ENCODE data around the gene H6PD.

The H6PD gene

DNA sequence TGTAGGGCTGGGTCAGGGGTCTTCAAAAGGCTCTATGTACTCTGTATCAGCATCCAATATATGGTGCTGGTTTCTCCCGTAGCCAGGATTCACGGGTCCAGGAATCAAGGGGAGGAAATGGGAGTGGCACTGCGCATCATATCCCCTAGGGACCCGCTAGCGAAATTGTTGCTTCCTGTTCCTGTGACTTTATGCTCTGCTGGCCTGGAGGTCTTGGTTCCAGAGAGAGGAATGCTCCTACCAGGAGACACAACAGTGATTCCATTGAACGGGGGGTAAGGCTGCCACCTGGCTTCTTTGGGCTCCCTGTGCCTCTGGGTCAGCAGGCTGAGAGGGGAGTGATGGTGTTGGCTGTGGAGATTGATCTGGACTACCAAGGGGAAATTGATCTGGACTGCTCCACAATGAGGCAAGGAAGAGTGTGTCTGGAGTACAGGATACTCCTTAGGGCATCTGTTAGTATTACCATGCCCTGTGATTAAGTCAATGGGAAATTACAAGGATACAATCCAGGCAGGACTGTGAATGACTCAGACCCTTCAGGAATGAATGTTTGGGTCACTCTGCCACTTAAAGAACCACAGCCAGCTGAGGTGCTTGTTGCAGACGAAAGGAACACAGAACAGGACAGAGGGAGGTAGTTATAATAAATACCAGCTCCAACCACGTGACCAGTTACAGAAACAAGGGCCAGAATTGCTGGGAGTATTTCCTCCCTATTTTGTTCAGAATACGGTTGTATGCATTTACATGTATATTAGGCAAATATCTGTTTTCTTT lies 68.4 kb downstream of the H6PD start:
- DNase-seq: no peak

DNA sequence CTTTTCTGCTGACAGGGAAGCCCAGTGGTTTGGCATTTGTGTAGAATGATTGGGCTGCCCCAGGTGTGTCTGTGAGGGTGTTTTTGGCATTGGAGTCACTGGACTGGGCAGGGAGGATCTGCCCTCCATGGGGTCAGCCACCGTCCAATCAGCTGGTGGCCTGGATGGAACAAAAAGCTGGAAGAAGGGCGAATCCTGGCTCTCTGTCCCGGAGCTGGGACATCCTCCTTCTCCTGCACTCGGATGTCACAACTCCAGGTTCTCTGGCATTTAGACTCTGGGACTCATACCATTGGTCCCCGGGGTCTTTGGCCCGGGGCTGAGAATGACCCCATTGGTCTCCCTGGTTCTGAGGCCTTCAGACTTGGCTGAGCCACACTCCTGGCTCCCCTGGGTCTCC lies 69.3 kb downstream of the H6PD start:
- no peak for DNase-seq

DNA sequence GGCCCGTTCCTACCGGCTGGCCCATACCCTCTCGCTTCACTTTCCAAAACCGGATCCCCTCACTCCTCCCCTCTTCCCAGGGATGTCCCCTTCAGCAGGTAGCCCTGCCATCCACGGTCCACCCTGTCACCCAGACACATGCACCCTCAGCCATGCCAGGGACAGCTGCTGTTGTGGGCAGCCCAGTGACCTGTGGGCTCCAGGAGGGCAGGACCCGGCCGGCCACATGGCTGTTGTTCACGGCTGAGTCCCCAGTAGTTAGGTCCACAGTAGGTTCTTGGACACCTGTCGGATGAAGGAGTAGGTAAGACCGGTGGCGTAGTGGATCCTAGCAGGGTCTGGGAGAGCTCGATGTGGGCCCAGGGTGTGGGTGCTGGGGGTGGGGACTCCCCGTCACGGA lies 70.6 kb downstream of the H6PD start:
- DNase-seq: no peak

DNA sequence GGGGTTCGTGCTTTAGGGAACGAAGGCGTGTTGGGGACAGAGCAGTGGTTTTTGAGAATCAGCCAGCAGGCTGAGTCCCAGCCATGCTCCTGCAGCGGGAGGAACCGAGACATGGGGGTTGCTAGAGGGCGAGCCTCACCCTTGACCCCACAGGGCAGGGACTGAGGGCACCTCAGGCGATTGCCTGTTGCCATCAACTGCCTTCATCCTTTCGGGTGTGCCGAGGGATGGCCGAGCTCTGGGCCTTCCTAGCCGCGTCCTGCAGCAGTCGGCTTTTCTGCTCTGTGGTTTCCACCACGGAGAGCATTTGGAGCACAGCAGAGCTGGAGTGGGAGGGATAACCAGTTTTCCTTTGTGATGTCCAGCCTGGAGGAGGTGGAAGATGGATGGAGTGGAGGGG lies 71.4 kb downstream of the H6PD start:
- no peak for DNase-seq

DNA sequence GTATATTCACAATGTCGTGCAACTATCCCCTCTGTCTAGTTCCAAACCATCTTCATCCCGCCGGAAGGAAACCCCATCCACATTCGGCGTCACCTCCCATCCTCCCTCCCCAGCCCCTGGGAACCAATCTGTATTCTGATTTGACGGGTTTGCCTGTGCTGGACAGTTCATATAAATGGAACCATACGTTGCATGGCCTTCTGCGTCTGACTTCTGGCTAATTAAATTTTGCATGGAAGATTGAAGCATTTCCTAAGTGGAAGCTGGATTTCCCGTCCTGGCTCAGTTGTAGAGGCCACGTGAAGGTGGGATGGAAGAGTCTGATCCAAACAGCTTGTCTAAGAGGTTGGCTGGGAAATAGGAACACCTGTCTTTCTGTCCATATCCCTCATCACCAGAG lies 72.7 kb downstream of the H6PD start:
- no peak for DNase-seq

DNA sequence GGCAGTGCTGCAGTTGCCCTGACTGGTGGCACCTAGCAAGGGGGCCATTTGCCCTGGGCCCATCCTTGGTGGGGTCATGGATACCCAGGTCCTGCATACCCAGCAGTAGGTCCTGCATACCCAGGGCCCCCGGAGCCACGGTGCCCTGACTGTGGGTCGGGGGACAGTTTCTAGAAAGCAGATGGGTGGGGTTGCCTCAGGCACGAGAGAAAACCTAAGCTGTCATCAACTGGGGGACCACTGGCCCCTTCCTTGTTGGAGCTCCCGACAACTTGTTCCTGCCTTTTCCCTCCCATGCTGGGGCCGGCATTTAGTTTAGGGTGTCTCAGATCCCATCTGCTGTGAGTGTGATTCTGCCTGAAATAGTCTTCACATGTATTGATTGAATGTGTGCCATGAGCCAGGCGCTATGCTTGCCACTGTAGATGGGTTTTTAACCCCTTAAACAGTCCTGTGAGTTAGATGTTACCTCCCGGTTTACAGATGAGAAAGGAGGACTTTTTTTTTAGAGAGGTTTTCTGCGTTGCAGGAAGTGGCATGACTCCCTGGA lies 73.7 kb downstream of the H6PD start:
- DNase-seq: no peak

DNA sequence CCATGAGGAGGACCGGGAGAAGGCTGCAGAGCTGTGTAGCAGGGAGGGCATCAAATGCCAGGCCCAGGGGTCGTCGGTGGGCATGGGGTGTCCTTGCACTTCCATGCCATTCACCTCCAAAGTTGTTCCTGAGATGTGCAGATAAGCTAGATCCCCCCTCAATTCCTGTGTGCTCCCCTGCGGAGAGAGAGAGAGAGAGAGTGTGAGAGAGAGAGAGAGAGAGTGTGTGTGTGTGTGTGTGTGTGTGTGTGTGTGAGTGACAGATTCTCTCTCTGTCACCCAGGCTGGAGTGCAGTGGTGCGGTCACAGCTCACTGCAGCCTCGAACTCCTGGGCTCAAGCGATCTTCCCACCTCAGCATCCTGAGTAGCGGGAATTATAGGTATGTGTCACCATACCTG lies 74.5 kb downstream of the H6PD start:
- no peak for DNase-seq

DNA sequence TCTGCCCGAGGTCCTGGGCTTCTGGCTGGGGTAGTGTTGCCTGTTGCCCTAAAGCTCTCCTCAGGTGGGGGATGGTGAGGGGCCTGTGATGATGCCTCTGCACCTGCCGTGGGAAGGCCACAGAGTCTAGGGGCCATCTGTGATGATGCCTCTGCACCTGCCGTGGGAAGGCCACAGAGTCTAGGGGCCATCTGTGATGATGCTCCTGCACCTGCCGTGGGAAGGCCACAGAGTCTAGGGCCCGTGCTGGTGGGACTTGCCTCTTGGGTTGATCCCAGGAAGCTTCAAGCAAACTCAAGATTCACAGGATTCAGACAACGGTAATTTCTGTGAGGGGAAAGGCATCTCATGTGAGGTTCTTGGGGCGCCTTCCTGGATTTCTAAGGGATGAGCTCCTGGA lies 75.4 kb downstream of the H6PD start:
- no peak for DNase-seq

DNA sequence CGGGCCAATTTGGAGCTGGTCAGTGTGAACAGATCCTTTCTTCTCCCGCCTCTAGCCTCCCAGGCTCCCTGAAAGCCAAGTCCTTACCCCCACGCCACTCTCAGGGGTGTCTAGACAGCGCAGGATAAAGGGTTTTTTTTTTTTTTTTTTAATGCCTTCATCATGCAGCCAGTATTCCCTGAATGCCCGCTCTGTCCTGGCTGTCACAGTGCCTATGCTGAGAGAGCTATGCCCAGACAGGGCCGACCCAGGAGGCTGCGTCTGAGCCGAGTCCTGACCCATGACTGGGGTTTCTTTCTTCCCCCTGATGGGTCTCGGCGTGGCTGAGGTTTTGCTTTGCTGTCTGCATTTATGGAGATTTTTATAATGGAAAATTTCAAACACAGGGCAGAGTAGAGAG lies 76.5 kb downstream of the H6PD start:
- DNase-seq: no peak

DNA sequence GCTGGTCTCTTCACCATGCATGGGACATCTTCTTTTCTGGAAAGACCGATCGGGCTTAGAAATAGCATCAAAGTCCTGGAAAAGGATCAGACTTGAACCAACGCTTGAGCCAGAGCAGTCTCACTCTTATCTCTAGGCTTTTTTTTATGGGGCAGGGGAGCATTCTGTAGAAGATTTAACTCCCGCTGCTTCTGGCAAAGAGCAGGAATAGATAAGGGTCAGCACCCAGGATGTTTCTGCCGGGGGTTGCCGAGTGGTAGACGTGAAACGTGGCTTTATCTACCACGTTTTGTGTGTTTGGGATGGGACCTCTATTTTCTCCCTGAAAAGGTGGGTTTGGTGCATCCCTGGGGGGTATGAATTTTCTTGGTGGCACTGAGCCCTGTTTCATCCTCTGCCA lies 76.9 kb downstream of the H6PD start:
- DNase-seq: no peak

DNA sequence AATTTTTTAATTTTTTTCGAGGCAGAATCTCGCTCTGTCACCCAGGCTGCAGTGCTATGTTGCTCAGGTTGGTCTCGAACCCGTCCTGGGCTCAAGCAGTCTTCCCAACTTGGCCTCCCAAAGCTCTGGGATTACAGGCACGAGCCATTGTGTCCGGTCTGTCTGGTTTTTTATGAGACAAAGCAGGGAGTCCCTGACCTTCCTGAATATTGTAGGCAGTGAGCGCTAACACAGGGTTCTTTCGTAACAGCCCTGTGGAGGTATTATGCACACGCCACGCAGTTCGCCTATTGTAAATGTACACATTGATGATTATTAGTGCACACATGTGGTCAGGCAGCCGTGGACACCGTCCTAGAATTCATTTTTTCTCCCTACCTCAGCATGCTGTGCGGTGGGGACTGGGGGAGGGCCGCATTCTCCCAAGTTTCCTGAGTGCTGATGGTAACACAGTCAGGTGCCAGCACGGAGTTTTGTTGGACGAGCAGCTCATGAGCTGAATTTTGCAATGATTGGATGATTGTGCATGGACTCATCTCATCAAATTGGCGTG lies 77.7 kb downstream of the H6PD start:
- no peak for DNase-seq

DNA sequence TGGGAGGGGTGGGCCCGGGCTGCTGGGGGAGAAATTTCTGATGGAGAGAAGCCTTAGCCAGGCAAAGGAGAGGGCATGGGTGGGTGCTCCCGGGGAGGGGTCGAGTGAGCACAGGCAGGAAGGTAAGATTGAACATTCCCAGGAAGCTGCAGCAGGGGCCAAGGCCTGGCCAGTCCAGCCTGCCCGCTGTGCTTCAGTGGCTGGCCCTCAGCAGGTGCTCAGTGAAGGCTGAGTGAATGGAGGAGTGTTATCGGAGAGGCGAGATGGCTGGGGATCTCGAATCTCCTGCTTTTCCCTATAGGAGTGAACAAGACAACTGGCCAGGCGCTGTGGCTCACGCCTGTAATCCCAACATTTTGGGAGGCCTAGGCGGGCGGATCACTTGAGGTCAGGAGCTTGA lies 79.0 kb downstream of the H6PD start:
- DNase-seq: no peak

DNA sequence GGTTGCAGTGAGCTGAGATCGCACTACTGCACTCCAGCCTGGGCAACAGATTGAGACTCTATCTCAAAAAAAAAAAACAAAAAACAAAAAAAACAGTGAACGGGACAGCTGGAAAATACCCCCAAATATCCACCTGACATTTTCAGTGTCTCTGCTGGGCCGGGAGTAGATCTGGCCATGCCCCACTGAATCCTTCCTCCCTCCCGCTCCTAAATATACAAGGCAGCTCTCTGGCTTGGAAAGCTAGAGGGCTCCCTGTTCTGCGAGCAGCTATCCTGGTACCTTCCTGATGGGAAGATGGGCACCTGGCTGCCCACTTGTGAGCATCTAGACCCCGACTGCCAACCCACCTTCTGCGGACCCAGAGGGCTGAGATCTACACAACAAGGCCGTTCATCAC lies 79.5 kb downstream of the H6PD start:
- DNase-seq: no peak

DNA sequence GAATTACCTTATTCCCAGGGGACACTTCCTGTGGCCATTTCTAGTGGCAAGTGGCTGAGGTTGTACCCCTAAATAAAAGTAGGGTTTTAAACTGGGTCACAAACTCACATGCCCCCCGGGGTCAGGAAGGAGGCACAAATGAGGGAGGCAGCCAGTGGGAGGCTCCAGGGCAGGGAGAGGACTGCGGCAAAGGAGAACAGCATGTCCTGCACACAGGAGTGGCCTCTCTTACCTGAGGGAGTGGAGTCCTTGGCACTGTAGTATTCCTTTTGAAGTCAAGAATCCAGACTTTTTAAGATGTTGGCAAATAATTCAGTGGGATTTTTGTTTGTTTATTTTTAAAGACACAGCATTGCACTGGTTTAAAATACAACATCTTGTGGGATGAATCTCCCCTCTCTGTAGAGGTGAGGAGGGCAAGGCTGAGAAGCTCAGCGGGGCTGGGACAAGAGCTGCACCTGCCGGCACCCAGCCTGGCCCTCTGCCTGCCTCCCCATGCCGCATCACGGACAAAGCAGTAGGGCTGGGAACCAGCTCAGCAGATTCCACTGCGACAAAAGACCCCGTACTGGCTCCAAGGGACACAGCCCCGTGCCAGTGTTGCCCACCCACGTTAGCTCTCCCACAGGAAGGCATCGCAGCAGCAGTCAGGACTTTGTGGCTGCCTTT lies 80.3 kb downstream of the H6PD start:
- DNase-seq: no peak

DNA sequence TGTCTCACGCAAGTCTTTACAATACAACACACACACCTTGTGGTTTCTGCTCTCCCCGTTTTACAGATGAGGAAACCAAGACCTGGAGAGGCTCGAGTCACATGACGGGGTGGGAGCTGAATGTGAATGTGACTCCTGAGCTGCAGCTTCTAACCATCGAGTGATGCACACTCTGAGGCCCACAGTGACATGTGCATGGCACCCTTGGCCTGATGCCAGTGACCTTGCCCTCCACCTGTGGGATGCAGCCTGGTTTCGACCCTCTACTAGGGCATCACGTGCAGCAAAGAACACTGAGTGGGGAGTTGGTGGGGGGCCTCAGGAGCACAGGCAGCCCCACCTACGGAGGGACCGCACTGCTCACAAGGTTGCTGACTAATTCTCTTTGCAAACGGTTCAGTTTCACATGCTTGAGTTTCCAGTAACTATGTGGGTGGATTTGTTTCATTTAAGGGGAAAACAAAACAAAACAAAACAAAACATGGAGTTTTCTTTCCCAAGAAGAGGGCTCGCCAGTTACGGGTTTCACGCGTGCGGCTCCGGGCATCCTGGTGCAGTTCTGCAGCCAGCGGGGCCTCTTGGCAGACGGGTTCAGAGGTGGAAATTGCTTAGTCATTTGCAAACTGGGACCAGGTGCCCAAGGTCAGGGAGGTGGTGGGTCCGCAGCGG lies 81.0 kb downstream of the H6PD start:
- DNase-seq: no peak

DNA sequence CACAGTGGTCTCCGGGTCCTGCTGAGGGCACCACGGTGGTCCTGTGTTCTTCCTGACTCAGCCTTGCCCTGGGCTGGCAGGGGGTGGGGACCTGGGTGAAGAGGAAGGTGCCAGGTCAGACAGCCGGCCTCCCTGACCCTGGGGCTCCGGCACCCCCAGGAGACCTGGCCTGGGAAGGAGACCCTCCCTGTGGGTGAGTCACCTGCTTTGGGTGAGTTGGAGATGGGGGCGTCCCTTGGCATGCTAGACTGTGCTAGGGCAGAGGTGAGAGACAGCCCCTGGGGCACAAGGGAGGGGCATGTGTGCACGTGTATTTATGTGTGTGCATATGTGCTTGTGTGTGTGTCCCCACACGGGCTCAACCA lies 81.5 kb downstream of the H6PD start:
- DNase-seq: no peak

DNA sequence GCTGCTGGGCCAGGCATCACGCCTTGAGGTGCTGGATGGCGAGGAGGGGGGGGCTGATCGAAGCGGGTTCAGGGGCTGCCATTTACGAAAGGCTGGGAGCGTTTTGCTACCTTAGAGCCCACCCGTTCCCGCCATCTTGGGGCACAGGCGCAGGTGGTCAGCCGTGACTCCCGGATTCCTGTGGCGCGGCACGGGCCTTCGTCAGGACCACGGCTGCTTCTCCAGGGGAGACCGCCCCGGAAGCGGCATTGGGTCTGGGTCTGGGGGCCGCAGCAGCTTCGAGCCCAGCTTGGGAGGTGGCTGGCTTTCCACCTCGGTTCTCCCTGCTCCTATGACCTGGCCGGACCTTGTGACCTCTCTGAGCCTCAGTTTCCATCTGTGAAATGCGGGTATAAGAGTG lies 81.9 kb downstream of the H6PD start:
- no peak for DNase-seq

DNA sequence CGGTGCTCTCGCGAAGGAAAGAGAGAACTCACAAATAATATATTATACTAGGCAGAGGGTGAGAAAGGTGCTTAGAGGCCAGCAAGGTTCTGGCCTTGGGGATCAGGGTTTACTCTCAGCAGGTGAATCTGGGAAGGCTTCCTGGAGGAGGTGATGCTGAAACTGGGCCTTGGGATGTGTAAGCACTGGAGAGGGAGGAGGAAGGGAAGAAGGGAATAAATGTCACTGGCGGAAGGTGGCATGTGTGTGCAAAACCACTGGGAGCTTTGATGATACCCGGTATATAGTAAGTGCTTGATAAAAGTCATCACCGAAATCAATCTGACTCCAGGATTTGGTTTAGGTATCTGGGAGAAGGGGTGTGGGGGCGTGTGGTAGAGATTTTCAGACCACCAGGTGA lies 82.5 kb downstream of the H6PD start:
- no peak for DNase-seq

DNA sequence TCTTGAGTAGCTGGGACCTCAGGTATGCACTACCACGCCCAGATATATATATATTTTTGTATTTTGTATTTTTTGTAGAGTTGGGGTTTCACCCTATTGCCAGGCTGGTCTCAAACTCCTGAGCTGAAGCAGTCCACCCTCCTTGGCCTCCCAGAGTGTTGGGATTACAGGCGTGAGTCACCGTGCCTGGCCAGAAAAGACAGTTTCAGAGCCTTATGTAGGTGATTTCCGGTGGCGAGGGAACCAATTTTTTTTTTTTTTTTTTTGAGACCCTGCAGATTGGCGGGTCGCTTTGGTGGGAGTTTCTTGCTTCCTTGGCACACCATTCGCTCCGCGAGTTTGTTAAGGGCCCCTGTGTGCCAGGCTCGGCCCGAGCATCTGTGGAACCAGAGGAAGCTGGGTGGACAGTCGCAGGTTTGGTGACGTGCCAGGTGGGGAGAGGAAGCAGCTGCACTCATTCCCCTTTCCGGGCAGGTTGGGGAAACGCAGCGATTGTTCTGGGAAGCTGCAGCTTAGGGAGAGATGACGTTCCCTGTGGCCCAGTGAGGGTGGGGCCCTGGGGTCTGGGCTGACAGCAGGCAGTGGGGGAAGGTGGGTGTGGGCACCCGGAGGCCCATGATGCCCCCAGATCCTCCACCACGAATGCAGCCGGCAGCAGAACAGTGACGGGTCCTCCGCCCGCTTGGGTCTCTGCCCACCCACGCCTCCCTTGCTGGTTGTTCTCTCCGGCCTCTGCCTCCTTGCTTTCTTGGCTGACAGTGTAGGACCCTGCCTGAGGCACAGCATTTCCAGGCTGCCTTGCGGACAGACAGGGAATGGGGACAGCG lies 83.2 kb downstream of the H6PD start:
- no peak for DNase-seq

DNA sequence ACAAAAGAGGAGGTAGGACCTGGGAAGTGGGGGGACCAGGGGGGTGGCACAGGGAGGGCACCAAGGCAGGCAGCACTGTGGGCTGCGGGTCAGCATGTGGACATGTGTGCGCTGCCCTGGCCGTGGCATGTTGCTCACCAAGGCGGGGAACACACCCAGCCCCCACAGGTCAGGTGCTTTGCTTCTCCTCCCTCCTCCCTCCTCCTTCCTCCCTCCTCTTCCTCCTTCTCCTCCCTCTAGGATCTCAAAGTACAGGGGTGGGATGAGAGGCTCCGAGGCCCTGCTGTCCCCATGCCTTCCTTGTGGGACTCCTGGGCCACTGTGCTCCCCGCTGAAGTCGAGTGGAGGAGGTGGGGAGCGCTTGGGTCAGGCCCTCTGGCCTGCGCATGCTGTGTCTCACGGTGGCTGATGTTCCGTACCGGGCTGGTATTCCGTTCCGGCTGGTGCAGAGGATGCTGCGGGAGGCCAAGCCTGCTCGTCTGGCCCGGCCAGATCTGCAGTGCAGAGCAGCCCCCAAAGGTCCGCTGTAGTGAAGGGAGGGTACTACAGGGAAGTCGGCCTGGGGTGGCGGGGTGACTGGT lies 84.7 kb downstream of the H6PD start:
- no peak for DNase-seq

DNA sequence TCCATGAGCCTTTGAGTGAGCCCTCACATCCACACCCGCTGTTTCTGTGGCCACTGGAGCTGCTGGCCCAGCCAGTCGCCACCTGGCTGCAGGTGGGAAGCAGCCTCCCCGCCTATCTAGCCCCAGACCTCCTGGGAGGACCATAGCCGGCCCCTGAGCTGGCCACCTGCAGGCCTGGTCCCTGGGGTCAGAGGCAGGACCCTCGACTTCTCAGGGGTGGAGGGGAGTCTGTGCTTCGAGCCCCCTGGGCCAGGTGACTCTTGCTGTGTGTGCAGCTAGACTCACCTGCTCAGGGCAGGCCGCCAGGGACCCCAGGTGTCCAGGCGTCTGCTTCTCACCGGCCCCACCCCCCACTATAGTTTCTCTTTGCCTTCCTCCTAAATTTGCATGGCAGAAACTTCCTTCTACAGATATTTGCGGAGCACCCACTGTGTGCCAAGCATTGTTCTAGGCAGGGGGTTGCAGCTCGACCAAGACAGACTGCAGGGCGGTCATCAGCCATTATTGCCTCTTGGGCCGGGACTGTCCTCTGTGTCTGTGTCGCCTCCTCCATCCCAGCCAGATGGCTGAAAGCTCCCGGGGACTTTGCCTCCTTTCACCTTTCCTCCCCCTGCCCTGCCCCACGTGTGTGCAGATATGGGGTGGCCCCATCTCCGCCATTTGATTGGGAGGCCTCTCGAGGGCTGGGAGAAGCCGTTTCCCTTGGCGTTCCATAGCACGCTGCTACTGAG lies 85.4 kb downstream of the H6PD start:
- no peak for DNase-seq

Data from activated CD4-positive, CD25-positive, alpha-beta regulatory T cell (primary cell).